HCT116 (cell line): Measurements from ENCODE around the gene MTERF4. TPM values are rescaled to one million over a fixed set of nuclear protein-coding genes. Genes with fewer than 3 reads are reported as not detected.

ENCODE experiments used
- ATAC-seq: fragments of 200-7000 bp; cut with Tn5 transposase; 2 replicates; pipeline ENCODE4 v1.9.1; 2020; ENCODE audit warnings: mild to moderate bottlenecking, moderate library complexity
- BruUV-seq: library from RNA; stranded (reverse); fragments of 400-500 nt; replicated peaks from 2 replicates; lab custom pipeline; 2021; lab: Mats Ljungman, UMichigan
- CTCF ChIA-PET: fragments of 300-600 bp; sonication (Branson Sonifier 250); formaldehyde crosslinking; loops from one replicate; lab custom pipeline; 2021; ENCODE audit warnings: antibody characterized with exemption; lab: Charles Lee
- POLR2A ChIA-PET: fragments of 300-600, 350-600 bp; sonication (Branson Sonifier 250); formaldehyde crosslinking; loops from one replicate; lab custom pipeline; 2021; ENCODE audit warnings: antibody characterized with exemption; lab: Charles Lee
- RAD21 ChIA-PET, 2 experiments: fragments of 300-600 bp; sonication (Branson Sonifier 250); formaldehyde crosslinking; loops; one replicate each; lab custom pipeline; 2023; ENCODE audit warnings: low total read pairs in 2 of 2; ENCODE audit not compliant: uncharacterized antibody in 2 of 2, unreplicated experiment in 2 of 2, low non-redundant PET in 1 of 2; lab: Charles Lee
- DNase-seq: peaks from one replicate; pipeline ENCODE4 v3.0.0-alpha.2; 2010; ENCODE audit warnings: low read depth, low spot score
- H2AFZ ChIP-seq: fragments of 200-600 bp; shearing (Covaris generic), sonication (generic); 2 replicates; pipeline ENCODE4 v1.6.1; 2017; ENCODE audit warnings: low read depth, mixed run types, mixed read lengths, antibody characterized with exemption, low read length; ENCODE audit not compliant: poor library complexity, severe bottlenecking
- H3K27ac ChIP-seq: 2 replicates; pipeline ENCODE4 v1.5.1; 2012; ENCODE audit warnings: low read depth, low read length
- H3K27me3 ChIP-seq: fragments of 200-600 bp; sonication (generic); 2 replicates; pipeline ENCODE4 v1.6.1; 2016; ENCODE audit warnings: mixed run types, low read length, mixed read lengths; ENCODE audit not compliant: insufficient read depth
- H3K36me3 ChIP-seq, 2 experiments: fragments of 200-500 bp in 1 of 2; fragments of 200-600 bp in 1 of 2; sonication (Bioruptor generic) in 1 of 2; sonication (generic) in 1 of 2; 2 replicates each; pipeline versions ENCODE4 v1.5.1 to v1.6.1; 2014 to 2016; ENCODE audit warnings: low read length in 2 of 2, inconsistent platforms in 1 of 2, mixed read lengths in 1 of 2, mixed run types in 1 of 2; ENCODE audit not compliant: insufficient read depth in 2 of 2, control insufficient read depth in 1 of 2
- H3K4me1 ChIP-seq, 2 experiments: fragments of 200-600 bp in 1 of 2; sonication (generic) in 1 of 2; 2 replicates each; pipeline versions ENCODE4 v1.5.1 to v1.6.1; 2012 to 2017; ENCODE audit warnings: low read length in 2 of 2, inconsistent platforms in 1 of 2, mild to moderate bottlenecking in 1 of 2, mixed read lengths in 1 of 2, mixed run types in 1 of 2, moderate library complexity in 1 of 2; ENCODE audit not compliant: insufficient read depth in 2 of 2, control insufficient read depth in 1 of 2
- H3K4me2 ChIP-seq: fragments of 200-600 bp; sonication (generic); 2 replicates; pipeline ENCODE4 v1.6.1; 2017; ENCODE audit warnings: mixed run types, low read length, mixed read lengths
- H3K4me3 ChIP-seq, 2 experiments: fragments of 200-600 bp in 1 of 2; sonication (generic) in 1 of 2; replicated peaks in 1 of 2; 2 replicates each; pipeline ENCODE4 v1.5.1; 2011 to 2016; ENCODE audit warnings: low read length in 2 of 2, control low read depth in 1 of 2, low read depth in 1 of 2, mild to moderate bottlenecking in 1 of 2, mixed read lengths in 1 of 2, mixed run types in 1 of 2
- H3K79me2 ChIP-seq: fragments of 200-600 bp; sonication (generic); 2 replicates; pipeline ENCODE4 v1.6.1; 2017; ENCODE audit warnings: mild to moderate bottlenecking, mixed run types, low read length, moderate library complexity, mixed read lengths; ENCODE audit not compliant: insufficient read depth
- H3K9ac ChIP-seq: fragments of 200-600 bp; sonication (generic); 2 replicates; pipeline ENCODE4 v1.6.1; 2016; ENCODE audit warnings: low read length, mixed read lengths
- H3K9me2 ChIP-seq: fragments of 200-600 bp; sonication (generic), shearing (Covaris generic); 2 replicates; pipeline ENCODE4 v1.6.1; 2017; ENCODE audit warnings: mixed run types, mild to moderate bottlenecking, moderate library complexity; ENCODE audit not compliant: insufficient read depth
- H3K9me3 ChIP-seq, 2 experiments: fragments of 200-500 bp in 1 of 2; fragments of 200-600 bp in 1 of 2; sonication (Bioruptor generic) in 1 of 2; sonication (generic) in 1 of 2; 2 replicates each; pipeline ENCODE4 v1.6.1; 2014 to 2017; ENCODE audit warnings: low read length in 2 of 2, mixed read lengths in 2 of 2, inconsistent platforms in 1 of 2, low read depth in 1 of 2, mild to moderate bottlenecking in 1 of 2, mixed run types in 1 of 2, moderate library complexity in 1 of 2; ENCODE audit not compliant: control insufficient read depth in 1 of 2, insufficient read depth in 1 of 2
- H4K20me1 ChIP-seq: fragments of 200-600 bp; sonication (generic), shearing (Covaris generic); 2 replicates; pipeline ENCODE4 v1.6.1; 2017; ENCODE audit warnings: mixed run types, mild to moderate bottlenecking, moderate library complexity; ENCODE audit not compliant: insufficient read depth
- CBX3 ChIP-seq: IDR thresholded peaks from 2 replicates; pipeline ENCODE4 v1.6.1; 2012; ENCODE audit warnings: low read depth
- EGR1 ChIP-seq: IDR thresholded peaks from 2 replicates; pipeline ENCODE4 v1.6.1; 2012; ENCODE audit warnings: low read depth
- EZH2 ChIP-seq: fragments of 200-600 bp; sonication (generic); IDR thresholded peaks from 2 replicates; pipeline ENCODE4 v1.6.1; 2017; ENCODE audit warnings: antibody characterized with exemption, mixed run types
- EZH2phosphoT487 ChIP-seq: fragments of 200-600 bp; IDR thresholded peaks from 2 replicates; pipeline ENCODE4 v1.6.1; 2018; ENCODE audit warnings: antibody characterized with exemption, borderline replicate concordance
- FOSL1 ChIP-seq: IDR thresholded peaks from 2 replicates; pipeline ENCODE4 v1.6.1; 2012; ENCODE audit warnings: low read depth
- JUND ChIP-seq: IDR thresholded peaks from 2 replicates; pipeline ENCODE4 v1.6.1; 2012
- POLR2AphosphoS5 ChIP-seq: IDR thresholded peaks from 2 replicates; pipeline ENCODE4 v1.6.1; 2011; ENCODE audit warnings: mild to moderate bottlenecking, low read depth, low read length, moderate library complexity
- SP1 ChIP-seq: IDR thresholded peaks from 2 replicates; pipeline ENCODE4 v1.6.1; 2012; ENCODE audit warnings: low read depth
- SRF ChIP-seq: IDR thresholded peaks from 2 replicates; pipeline ENCODE4 v1.6.1; 2012; ENCODE audit warnings: low read depth
- YY1 ChIP-seq: IDR thresholded peaks from 2 replicates; pipeline ENCODE4 v1.6.1; 2011; ENCODE audit warnings: low read length, low read depth, moderate library complexity, mild to moderate bottlenecking; ENCODE audit not compliant: insufficient replicate concordance; ENCODE audit errors: extremely low read depth
- ZFX ChIP-seq: fragments of 450-650 bp; IDR thresholded peaks from 2 replicates; pipeline ENCODE4 v1.6.1; 2017
- ZNF274 ChIP-seq: fragments of 200-500 bp; sonication (Bioruptor generic); IDR thresholded peaks from 2 replicates; pipeline ENCODE4 v1.6.1; 2014; ENCODE audit warnings: mild to moderate bottlenecking, low read depth, low read length, inconsistent platforms
- intact Hi-C: fragments of 100-400 bp; cut with micrococcal nuclease; formaldehyde crosslinking; loops from 2 replicates; pipeline ENCODE4 v1.10.0; 2022
- total RNA-seq: library from RNA; stranded (reverse); gene quantifications from one replicate; pipeline ENCODE4 v1.2.1, GENCODE V29; 2021; ENCODE audit not compliant: unreplicated experiment
- TF ChIP-seq, protein P1 (sequence below): IDR thresholded peaks from 2 replicates; pipeline ENCODE4 v1.6.1; 2012
- TF ChIP-seq, protein P2 (sequence below): IDR thresholded peaks from 2 replicates; pipeline ENCODE4 v1.6.1; 2012
- TF ChIP-seq, protein P3 (sequence below): IDR thresholded peaks from 2 replicates; pipeline ENCODE4 v1.6.1; 2012; ENCODE audit warnings: low read depth
- TF ChIP-seq, protein P4 (sequence below), 3 experiments: fragments of 200-600 bp in 1 of 3; sonication (generic) in 1 of 3; IDR thresholded peaks in 2 of 3; conservative IDR thresholded peaks in 1 of 3; 2 replicates each; pipeline ENCODE4 v1.5.1; 2012 to 2017; ENCODE audit warnings: low read depth in 2 of 3, low read length in 2 of 3, antibody characterized with exemption in 1 of 3, borderline replicate concordance in 1 of 3, control low read depth in 1 of 3, mild to moderate bottlenecking in 1 of 3, mixed read lengths in 1 of 3, mixed run types in 1 of 3, moderate library complexity in 1 of 3; ENCODE audit not compliant: insufficient read depth in 1 of 3

Gene MTERF4
- total RNA-seq, 1 experiment from 2014 or later: 25.5 TPM

DNA sequence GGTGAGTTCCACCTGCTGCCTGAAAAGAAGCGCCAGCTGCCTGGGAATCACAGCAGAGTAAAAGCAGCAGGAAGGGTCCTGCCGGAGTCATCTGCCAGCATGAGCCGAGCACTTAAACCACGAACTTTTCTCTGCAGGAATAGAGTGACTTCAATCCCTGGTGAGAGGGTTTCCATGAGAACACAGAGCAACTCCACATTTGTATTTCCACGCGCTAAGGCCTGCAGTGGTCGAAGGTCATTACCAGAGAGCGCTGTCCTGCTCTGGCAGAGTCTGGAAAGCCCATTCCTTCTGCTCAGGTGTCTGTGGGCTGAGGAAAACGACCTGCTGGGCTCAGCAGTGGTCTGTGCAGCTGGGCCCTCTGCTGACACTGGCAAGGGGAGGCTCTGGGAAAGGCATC is 40.5 kb upstream of the MTERF4 start:
- no peaks in the 10 kb centered on the region for H3K9me3 ChIP-seq
- no peaks in the 10 kb centered on the region for H4K20me1 ChIP-seq
- POLR2A ChIA-PET: no interaction called here
- ATAC-seq: no peak
- intact Hi-C loops: no loop called here
- DNase-seq: no peak
- peaks cover 30% of the 10 kb centered on the region for H3K79me2 ChIP-seq
- no peaks in the 10 kb centered on the region for H3K9me2 ChIP-seq
- CTCF ChIA-PET: no interaction called here
- H3K36me3 ChIP-seq: peaks cover 0 to 4% of the 10 kb centered on the region in 2 experiments; a peak in 2 of 4 replicates
- H3K4me1 ChIP-seq: no peaks in the 10 kb centered on the region
- RAD21 ChIA-PET: no interaction called here
- H2AFZ ChIP-seq: no peak overlapping the region
- BruUV-seq: no TSS peak
- H3K27me3 ChIP-seq: no peaks in the 10 kb centered on the region
- TF ChIP-seq CBX3 (no peak), FOSL1 (no peak), SP1 (no peak)
- H3K27ac ChIP-seq: no peak overlapping the region
- H3K4me3 ChIP-seq: no peak overlapping the region
- H3K4me2 ChIP-seq: no peak overlapping the region
- H3K9ac ChIP-seq: no peak overlapping the region

DNA sequence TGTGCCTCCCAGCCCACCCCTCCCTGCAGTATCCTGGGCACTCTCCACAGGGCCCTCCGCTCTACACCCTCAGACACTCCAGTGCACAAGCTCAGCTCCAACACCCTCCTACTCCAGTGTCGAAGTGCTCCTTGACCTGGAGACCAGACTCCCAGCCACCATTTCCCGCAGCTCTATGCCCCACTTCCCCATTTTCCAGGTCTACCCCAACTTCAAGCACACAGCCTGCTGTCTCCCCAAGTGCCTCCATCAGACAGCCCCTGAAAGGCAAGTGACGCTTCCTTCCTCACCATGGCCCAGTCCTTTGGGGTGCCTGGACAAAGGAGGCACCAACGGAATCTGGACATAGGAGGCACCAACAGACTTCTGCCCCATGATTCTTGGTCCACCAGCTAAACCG is 40.0 kb upstream of the MTERF4 start:
- ChIA-PET CTCF (no interaction called here), RAD21 (no interaction called here), POLR2A (interaction anchor here (1.7 kb wide), 1 partner anchor 8 kb away, joined by 4 read pairs; the partner anchor contains the start of gene PPP1R7)
- H3K79me2 ChIP-seq: peaks cover 25% of the 10 kb centered on the region; the same call in 1 of the 2 replicates
- DNase-seq (no peak), ATAC-seq (no peak)
- no peaks in the 10 kb centered on the region for H3K9me3 ChIP-seq
- no peak overlapping the region for H3K9ac ChIP-seq
- no peak overlapping the region for H2AFZ ChIP-seq
- no peak overlapping the region for H3K4me3 ChIP-seq
- BruUV-seq: no TSS peak
- peaks cover 0 to 4% of the 10 kb centered on the region in 2 experiments; a peak in 2 of 4 replicates for H3K36me3 ChIP-seq
- intact Hi-C loops: no loop called here
- H4K20me1 ChIP-seq: no peaks in the 10 kb centered on the region
- H3K4me1 ChIP-seq: no peaks in the 10 kb centered on the region
- no peak overlapping the region for H3K27ac ChIP-seq
- H3K9me2 ChIP-seq: no peaks in the 10 kb centered on the region
- no peak overlapping the region for H3K4me2 ChIP-seq
- no peaks in the 10 kb centered on the region for H3K27me3 ChIP-seq
- no peak for TF ChIP-seq YY1
- TF ChIP-seq, protein P1, sequence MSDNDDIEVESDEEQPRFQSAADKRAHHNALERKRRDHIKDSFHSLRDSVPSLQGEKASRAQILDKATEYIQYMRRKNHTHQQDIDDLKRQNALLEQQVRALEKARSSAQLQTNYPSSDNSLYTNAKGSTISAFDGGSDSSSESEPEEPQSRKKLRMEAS: no peak
- no peak for TF ChIP-seq EZH2phosphoT487
- TF ChIP-seq ZNF274: no peak
- TF ChIP-seq ZFX: no peak
- no peak for TF ChIP-seq FOSL1
- TF ChIP-seq, protein P2, sequence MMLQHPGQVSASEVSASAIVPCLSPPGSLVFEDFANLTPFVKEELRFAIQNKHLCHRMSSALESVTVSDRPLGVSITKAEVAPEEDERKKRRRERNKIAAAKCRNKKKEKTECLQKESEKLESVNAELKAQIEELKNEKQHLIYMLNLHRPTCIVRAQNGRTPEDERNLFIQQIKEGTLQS: no peak
- no peak for TF ChIP-seq CBX3
- TF ChIP-seq SP1: no peak
- TF ChIP-seq, protein P3, sequence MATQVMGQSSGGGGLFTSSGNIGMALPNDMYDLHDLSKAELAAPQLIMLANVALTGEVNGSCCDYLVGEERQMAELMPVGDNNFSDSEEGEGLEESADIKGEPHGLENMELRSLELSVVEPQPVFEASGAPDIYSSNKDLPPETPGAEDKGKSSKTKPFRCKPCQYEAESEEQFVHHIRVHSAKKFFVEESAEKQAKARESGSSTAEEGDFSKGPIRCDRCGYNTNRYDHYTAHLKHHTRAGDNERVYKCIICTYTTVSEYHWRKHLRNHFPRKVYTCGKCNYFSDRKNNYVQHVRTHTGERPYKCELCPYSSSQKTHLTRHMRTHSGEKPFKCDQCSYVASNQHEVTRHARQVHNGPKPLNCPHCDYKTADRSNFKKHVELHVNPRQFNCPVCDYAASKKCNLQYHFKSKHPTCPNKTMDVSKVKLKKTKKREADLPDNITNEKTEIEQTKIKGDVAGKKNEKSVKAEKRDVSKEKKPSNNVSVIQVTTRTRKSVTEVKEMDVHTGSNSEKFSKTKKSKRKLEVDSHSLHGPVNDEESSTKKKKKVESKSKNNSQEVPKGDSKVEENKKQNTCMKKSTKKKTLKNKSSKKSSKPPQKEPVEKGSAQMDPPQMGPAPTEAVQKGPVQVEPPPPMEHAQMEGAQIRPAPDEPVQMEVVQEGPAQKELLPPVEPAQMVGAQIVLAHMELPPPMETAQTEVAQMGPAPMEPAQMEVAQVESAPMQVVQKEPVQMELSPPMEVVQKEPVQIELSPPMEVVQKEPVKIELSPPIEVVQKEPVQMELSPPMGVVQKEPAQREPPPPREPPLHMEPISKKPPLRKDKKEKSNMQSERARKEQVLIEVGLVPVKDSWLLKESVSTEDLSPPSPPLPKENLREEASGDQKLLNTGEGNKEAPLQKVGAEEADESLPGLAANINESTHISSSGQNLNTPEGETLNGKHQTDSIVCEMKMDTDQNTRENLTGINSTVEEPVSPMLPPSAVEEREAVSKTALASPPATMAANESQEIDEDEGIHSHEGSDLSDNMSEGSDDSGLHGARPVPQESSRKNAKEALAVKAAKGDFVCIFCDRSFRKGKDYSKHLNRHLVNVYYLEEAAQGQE: no peak
- no peak for TF ChIP-seq SRF
- TF ChIP-seq EZH2: no peak
- TF ChIP-seq, protein P4, sequence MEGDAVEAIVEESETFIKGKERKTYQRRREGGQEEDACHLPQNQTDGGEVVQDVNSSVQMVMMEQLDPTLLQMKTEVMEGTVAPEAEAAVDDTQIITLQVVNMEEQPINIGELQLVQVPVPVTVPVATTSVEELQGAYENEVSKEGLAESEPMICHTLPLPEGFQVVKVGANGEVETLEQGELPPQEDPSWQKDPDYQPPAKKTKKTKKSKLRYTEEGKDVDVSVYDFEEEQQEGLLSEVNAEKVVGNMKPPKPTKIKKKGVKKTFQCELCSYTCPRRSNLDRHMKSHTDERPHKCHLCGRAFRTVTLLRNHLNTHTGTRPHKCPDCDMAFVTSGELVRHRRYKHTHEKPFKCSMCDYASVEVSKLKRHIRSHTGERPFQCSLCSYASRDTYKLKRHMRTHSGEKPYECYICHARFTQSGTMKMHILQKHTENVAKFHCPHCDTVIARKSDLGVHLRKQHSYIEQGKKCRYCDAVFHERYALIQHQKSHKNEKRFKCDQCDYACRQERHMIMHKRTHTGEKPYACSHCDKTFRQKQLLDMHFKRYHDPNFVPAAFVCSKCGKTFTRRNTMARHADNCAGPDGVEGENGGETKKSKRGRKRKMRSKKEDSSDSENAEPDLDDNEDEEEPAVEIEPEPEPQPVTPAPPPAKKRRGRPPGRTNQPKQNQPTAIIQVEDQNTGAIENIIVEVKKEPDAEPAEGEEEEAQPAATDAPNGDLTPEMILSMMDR (IDR thresholded peaks at IDR 0.05 in 2 of 3, conservative IDR thresholded peaks at IDR 0.05 in 1 of 3; ENCODE audit: borderline replicate concordance in 1 of 3, insufficient read depth in 1 of 3, low read depth in 2 of 3, low read length in 2 of 3): no peak
- no peak for TF ChIP-seq EGR1
- no peak for TF ChIP-seq JUND
- no peak for TF ChIP-seq POLR2AphosphoS5
